Activated CD8-positive, alpha-beta memory T cell treated with anti-CD3 and anti-CD28 coated beads for 36 hours (primary cell): ENCODE measurements around the gene JADE2. TPM values are rescaled to one million over a fixed set of nuclear protein-coding genes. Genes with fewer than 3 reads are reported as not detected.

ENCODE experiments used
- CTCF ChIA-PET: fragments of 350-600 bp; sonication (Branson Sonifier 250); formaldehyde crosslinking; loops from one replicate; lab custom pipeline; 2021; ENCODE audit warnings: antibody characterized with exemption; lab: Charles Lee
- POLR2A ChIA-PET: fragments of 350-600 bp; sonication (Branson Sonifier 250); formaldehyde crosslinking; loops from one replicate; lab custom pipeline; 2021; ENCODE audit warnings: antibody characterized with exemption; lab: Charles Lee
- total RNA-seq, 2 experiments: library from RNA; stranded (reverse); gene quantifications; one replicate each; pipeline ENCODE4 v1.2.3, GENCODE V29; 2021

The JADE2 gene
- total RNA-seq, 2 experiments from 2014 or later = 71.5 to 74.2 TPM

GRCh38 chr5:134570365-134570758 is 44.9 kb downstream of the JADE2 start:
- ChIA-PET CTCF (interaction anchor here (1.1 kb wide), 1 partner anchor 11 kb away, joined by 3 read pairs; no protein-coding TSS in a partner anchor), POLR2A (no interaction called here)

GRCh38 chr5:134570886-134571285 is 45.4 kb downstream of the JADE2 start:
- ChIA-PET POLR2A (no interaction called here), CTCF (interaction anchor here (1.1 kb wide), 1 partner anchor 11 kb away, joined by 3 read pairs; no protein-coding TSS in a partner anchor)

GRCh38 chr5:134571693-134572405 is 46.4 kb downstream of the JADE2 start:
- ChIA-PET POLR2A (no interaction called here), CTCF (interaction anchor here (1.3 kb wide), 1 partner anchor 15 kb away, joined by 3 read pairs; no protein-coding TSS in a partner anchor)

GRCh38 chr5:134572811-134573210 is 47.3 kb downstream of the JADE2 start:
- POLR2A ChIA-PET = no interaction called here
- CTCF ChIA-PET = interaction anchor here (1.3 kb wide), 1 partner anchor 14 kb away, joined by 3 read pairs; no protein-coding TSS in a partner anchor

- POLR2A ChIA-PET = no interaction called here
- CTCF ChIA-PET = interaction anchor here (0.9 to 1.0 kb wide), 2 partner anchors 13 to 163 kb away, joined by 3 to 4 read pairs; no protein-coding TSS in a partner anchor
Observed at GRCh38 chr5:134574521-134574920, 49.1 kb downstream of the JADE2 start.

GRCh38 chr5:134575316-134575715 is 49.8 kb downstream of the JADE2 start:
- POLR2A ChIA-PET = no interaction called here
- CTCF ChIA-PET = interaction anchor here (0.6 to 1.0 kb wide), 3 partner anchors 11 to 164 kb away, joined by 3 to 4 read pairs (median 3); no protein-coding TSS in a partner anchor

- ChIA-PET POLR2A (no interaction called here), CTCF (no interaction called here)
Observed at GRCh38 chr5:134576386-134577021, 51.0 kb downstream of the JADE2 start.

- CTCF ChIA-PET = interaction anchor here (0.6 to 1.8 kb wide), 11 partner anchors 10 to 283 kb away, joined by 3 to 8 read pairs (median 4); partner anchors contain the start of gene CDKN2AIPNL
- POLR2A ChIA-PET = no interaction called here
Observed at GRCh38 chr5:134577022-134577795, 51.7 kb downstream of the JADE2 start.

- POLR2A ChIA-PET = interaction anchor here (0.6 kb wide), 1 partner anchor 9 kb away, joined by 5 read pairs; no protein-coding TSS in a partner anchor
- CTCF ChIA-PET = interaction anchor here (0.5 to 1.8 kb wide), 16 partner anchors 9 to 321 kb away, joined by 3 to 8 read pairs (median 4); partner anchors contain the start of genes CDKN2AIPNL and UBE2B
Observed at GRCh38 chr5:134577796-134578577, 52.5 kb downstream of the JADE2 start.

GRCh38 chr5:134578578-134579283 is 53.3 kb downstream of the JADE2 start:
- CTCF ChIA-PET = interaction anchor here (0.5 to 1.8 kb wide), 14 partner anchors 8 to 320 kb away, joined by 3 to 8 read pairs (median 4); partner anchors contain the start of genes CDKN2AIPNL and UBE2B
- POLR2A ChIA-PET = interaction anchor here (0.6 kb wide), 1 partner anchor 8 kb away, joined by 5 read pairs; no protein-coding TSS in a partner anchor

GRCh38 chr5:134579284-134579771 is 53.9 kb downstream of the JADE2 start:
- ChIA-PET POLR2A (no interaction called here), CTCF (interaction anchor here (0.5 to 1.4 kb wide), 3 partner anchors 12 to 120 kb away, joined by 3 to 5 read pairs (median 5); no protein-coding TSS in a partner anchor)

GRCh38 chr5:134580001-134580460 is 54.6 kb downstream of the JADE2 start:
- POLR2A ChIA-PET = no interaction called here
- CTCF ChIA-PET = interaction anchor here (0.6 kb wide), 1 partner anchor 120 kb away, joined by 5 read pairs; no protein-coding TSS in a partner anchor

GRCh38 chr5:134581241-134581981 is 55.9 kb downstream of the JADE2 start:
- ChIA-PET CTCF (interaction anchor here (0.6 kb wide), 1 partner anchor 433 kb away, joined by 7 read pairs; no protein-coding TSS in a partner anchor), POLR2A (interaction anchor here (0.6 kb wide), 1 partner anchor 12 kb away, joined by 3 read pairs; no protein-coding TSS in a partner anchor)

GRCh38 chr5:134582281-134582680 is 56.8 kb downstream of the JADE2 start:
- CTCF ChIA-PET = no interaction called here
- POLR2A ChIA-PET = no interaction called here

GRCh38 chr5:134582941-134583340 is 57.5 kb downstream of the JADE2 start:
- ChIA-PET POLR2A (no interaction called here), CTCF (no interaction called here)

- CTCF ChIA-PET = interaction anchor here (4.9 kb wide), 1 partner anchor 173 kb away, joined by 21 read pairs; the partner anchor contains the start of gene CDKN2AIPNL
- POLR2A ChIA-PET = no interaction called here
Observed at GRCh38 chr5:134583766-134584165, 58.3 kb downstream of the JADE2 start.
